Measurements from ENCODE around the gene CDC37. TPM values are rescaled to one million over a fixed set of nuclear protein-coding genes. Genes with fewer than 3 reads are reported as not detected.

Gene CDC37
- total RNA-seq, 1 donor from 2014 or later = 142 TPM

DNA sequence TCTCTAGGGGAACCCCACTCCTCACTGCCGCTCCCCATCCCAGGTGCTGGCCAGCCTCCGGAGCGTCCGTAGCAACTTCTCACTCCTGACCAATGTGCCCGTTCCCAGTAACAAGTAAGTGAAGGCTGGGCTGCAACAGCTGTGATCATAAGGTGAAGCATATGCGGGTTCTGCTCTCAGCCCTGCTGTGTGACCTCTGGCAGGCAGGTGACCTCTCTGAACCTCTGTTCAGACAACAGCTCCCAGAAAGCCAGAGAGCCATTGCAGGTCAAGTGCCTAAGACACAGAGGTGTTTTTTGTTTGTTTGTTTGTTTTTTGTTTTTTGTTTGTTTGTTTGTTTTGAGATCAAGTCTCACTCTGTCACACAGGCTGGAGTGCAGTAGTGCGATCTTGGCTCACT is 45.7 kb upstream of the CDC37 start:
- Histone ChIP-seq H3K36me3 (no peaks in the 10 kb centered on the region), H4K20me1 (ENCODE audit: low read depth) (no peaks in the 10 kb centered on the region), H3K9ac (no peak overlapping the region), H3K27me3 (no peaks in the 10 kb centered on the region), H3K4me1 (peaks cover 12% of the 10 kb centered on the region), H3K4me3 (no peak overlapping the region), H3K79me2 (ENCODE audit: low read depth) (no peaks in the 10 kb centered on the region), H2AFZ (replicated peaks) (no peak overlapping the region), H3K27ac (no peak overlapping the region), H3K9me3 (ENCODE audit: low read depth) (no peaks in the 10 kb centered on the region), H3F3A (ENCODE audit: low read depth) (no peaks in the 10 kb centered on the region), H3K4me2 (no peak overlapping the region)
- H3K9me3 Mint-ChIP-seq = no peaks in the 10 kb centered on the region
- no peak for DNase-seq (ENCODE audit: low spot score)
- TF ChIP-seq EZH2 (IDR thresholded peaks at IDR 0.05) = no peak
- H3K36me3 Mint-ChIP-seq = no peaks in the 10 kb centered on the region
- H3K4me3 Mint-ChIP-seq = no peak overlapping the region
- H3K27me3 Mint-ChIP-seq (ENCODE audit: insufficient read depth, low read depth) = peaks cover 9% of the 10 kb centered on the region
- H3K27ac Mint-ChIP-seq = no peak overlapping the region
- H3K4me1 Mint-ChIP-seq = peaks cover 18% of the 10 kb centered on the region

DNA sequence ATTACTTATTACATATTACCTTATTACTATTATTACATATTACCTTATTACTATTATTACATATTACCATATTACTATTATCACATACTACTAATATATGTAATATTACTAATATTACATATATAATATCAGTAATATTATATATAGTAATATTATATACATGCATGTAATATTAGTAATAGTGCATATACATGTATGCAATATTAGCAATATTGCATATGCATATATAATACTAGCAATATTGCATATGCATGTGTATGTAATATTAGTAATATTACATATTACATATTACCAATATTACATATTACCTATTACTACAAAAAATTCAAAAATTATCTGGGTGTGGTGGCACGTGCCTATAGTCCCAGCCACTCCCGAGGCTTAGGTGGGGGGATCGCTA is 39.4 kb upstream of the CDC37 start:
- no peaks in the 10 kb centered on the region for H3K9me3 Mint-ChIP-seq
- no peaks in the 10 kb centered on the region for H3K36me3 Mint-ChIP-seq
- TF ChIP-seq EZH2phosphoT487 (IDR thresholded peaks at IDR 0.05) (no peak), EZH2 (IDR thresholded peaks at IDR 0.05) (no peak)
- TF ChIP-seq, protein P1, sequence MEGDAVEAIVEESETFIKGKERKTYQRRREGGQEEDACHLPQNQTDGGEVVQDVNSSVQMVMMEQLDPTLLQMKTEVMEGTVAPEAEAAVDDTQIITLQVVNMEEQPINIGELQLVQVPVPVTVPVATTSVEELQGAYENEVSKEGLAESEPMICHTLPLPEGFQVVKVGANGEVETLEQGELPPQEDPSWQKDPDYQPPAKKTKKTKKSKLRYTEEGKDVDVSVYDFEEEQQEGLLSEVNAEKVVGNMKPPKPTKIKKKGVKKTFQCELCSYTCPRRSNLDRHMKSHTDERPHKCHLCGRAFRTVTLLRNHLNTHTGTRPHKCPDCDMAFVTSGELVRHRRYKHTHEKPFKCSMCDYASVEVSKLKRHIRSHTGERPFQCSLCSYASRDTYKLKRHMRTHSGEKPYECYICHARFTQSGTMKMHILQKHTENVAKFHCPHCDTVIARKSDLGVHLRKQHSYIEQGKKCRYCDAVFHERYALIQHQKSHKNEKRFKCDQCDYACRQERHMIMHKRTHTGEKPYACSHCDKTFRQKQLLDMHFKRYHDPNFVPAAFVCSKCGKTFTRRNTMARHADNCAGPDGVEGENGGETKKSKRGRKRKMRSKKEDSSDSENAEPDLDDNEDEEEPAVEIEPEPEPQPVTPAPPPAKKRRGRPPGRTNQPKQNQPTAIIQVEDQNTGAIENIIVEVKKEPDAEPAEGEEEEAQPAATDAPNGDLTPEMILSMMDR (IDR thresholded peaks at IDR 0.05) = no peak
- Histone ChIP-seq H3K27me3 (no peaks in the 10 kb centered on the region), H4K20me1 (ENCODE audit: low read depth) (no peaks in the 10 kb centered on the region), H3K9ac (no peak overlapping the region), H2AFZ (replicated peaks) (no peak overlapping the region), H3K4me2 (no peak overlapping the region), H3K9me3 (ENCODE audit: low read depth) (no peaks in the 10 kb centered on the region), H3K4me3 (no peak overlapping the region), H3K36me3 (no peaks in the 10 kb centered on the region), H3K4me1 (no peaks in the 10 kb centered on the region), H3F3A (ENCODE audit: low read depth) (no peaks in the 10 kb centered on the region), H3K79me2 (ENCODE audit: low read depth) (no peaks in the 10 kb centered on the region), H3K27ac (no peak overlapping the region)
- no peak overlapping the region for H3K4me3 Mint-ChIP-seq
- DNase-seq (ENCODE audit: low spot score) = no peak
- no peaks in the 10 kb centered on the region for H3K4me1 Mint-ChIP-seq
- no peak overlapping the region for H3K27ac Mint-ChIP-seq
- peaks cover 9% of the 10 kb centered on the region for H3K27me3 Mint-ChIP-seq (ENCODE audit: insufficient read depth, low read depth)

DNA sequence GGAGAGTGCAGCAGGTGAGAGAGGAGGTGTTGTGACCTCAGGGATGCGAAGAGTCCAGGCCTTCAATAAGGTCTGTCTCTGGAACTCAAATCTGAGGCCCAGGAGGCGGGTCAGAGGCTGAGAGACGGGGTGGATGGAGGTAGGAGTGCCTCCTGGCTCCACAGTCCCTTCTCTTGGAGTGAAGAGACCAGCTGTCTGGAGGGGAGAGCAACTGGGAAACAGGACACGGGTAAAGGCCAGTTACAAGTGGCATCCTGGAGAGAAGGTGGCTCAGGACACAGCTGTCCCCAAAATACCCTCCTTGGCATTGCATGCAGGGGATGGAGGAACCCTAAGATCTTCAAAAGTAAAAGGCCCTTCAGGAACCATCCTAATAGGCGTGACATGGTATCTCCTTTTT is 36.2 kb upstream of the CDC37 start:
- no peak overlapping the region for H3K4me2 ChIP-seq
- no peak overlapping the region for H3K9ac ChIP-seq
- Mint-ChIP-seq H3K27ac (no peak overlapping the region), H3K4me3 (no peak overlapping the region), H3K4me1 (no peaks in the 10 kb centered on the region), H3K27me3 (ENCODE audit: insufficient read depth, low read depth) (peaks cover 10% of the 10 kb centered on the region), H3K36me3 (no peaks in the 10 kb centered on the region), H3K9me3 (no peaks in the 10 kb centered on the region)
- no peaks in the 10 kb centered on the region for H3F3A ChIP-seq (ENCODE audit: low read depth)
- H3K79me2 ChIP-seq (ENCODE audit: low read depth) = no peaks in the 10 kb centered on the region
- H3K9me3 ChIP-seq (ENCODE audit: low read depth) = no peaks in the 10 kb centered on the region
- H3K27ac ChIP-seq = no peak overlapping the region
- no peaks in the 10 kb centered on the region for H3K4me1 ChIP-seq
- H2AFZ ChIP-seq (replicated peaks) = no peak overlapping the region
- H3K4me3 ChIP-seq = no peak overlapping the region
- TF ChIP-seq EZH2 (IDR thresholded peaks at IDR 0.05) (no peak), EZH2phosphoT487 (IDR thresholded peaks at IDR 0.05) (no peak)
- TF ChIP-seq, protein P1 (IDR thresholded peaks at IDR 0.05) = no peak
- no peak for DNase-seq (ENCODE audit: low spot score)
- no peaks in the 10 kb centered on the region for H3K36me3 ChIP-seq
- no peaks in the 10 kb centered on the region for H4K20me1 ChIP-seq (ENCODE audit: low read depth)
- H3K27me3 ChIP-seq = no peaks in the 10 kb centered on the region

DNA sequence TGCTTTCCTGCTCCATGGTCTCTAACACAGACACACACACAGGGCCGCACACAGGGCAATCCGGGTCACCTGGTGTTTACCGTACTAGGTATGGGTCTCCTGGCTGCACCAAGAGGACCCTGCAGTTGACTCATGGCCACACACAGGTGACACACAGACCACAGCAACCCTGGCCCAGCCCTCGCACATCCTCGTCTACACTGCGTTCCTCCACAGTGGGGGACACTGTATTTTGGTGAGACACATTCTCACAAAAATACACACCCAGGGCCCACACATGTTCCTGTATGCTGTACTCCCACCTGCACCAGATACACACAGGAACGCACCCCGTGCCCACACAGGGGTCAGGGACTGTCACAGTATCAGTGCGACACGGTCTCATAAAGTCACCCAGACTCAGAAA is 29.8 kb upstream of the CDC37 start:
- Histone ChIP-seq H3K27me3 (peaks cover 57% of the 10 kb centered on the region), H3K4me2 (no peak overlapping the region), H3K9ac (no peak overlapping the region), H4K20me1 (ENCODE audit: low read depth) (peaks cover 8% of the 10 kb centered on the region), H3K79me2 (ENCODE audit: low read depth) (no peaks in the 10 kb centered on the region), H2AFZ (replicated peaks) (no peak overlapping the region), H3F3A (ENCODE audit: low read depth) (peaks cover 25% of the 10 kb centered on the region), H3K27ac (no peak overlapping the region), H3K4me3 (no peak overlapping the region), H3K4me1 (peaks cover 6% of the 10 kb centered on the region), H3K36me3 (no peaks in the 10 kb centered on the region), H3K9me3 (ENCODE audit: low read depth) (no peaks in the 10 kb centered on the region)
- peak overlapping the region; percentile 49 for H3K4me3 Mint-ChIP-seq
- H3K36me3 Mint-ChIP-seq = no peaks in the 10 kb centered on the region
- H3K9me3 Mint-ChIP-seq = peaks cover 4% of the 10 kb centered on the region
- no peak overlapping the region for H3K27ac Mint-ChIP-seq
- TF ChIP-seq, protein P1 (IDR thresholded peaks at IDR 0.05) = no peak
- no peak for TF ChIP-seq EZH2 (IDR thresholded peaks at IDR 0.05)
- TF ChIP-seq EZH2phosphoT487 (IDR thresholded peaks at IDR 0.05) = no peak
- DNase-seq (ENCODE audit: low spot score) = no peak
- H3K4me1 Mint-ChIP-seq = peaks cover 12% of the 10 kb centered on the region
- peaks cover 51% of the 10 kb centered on the region for H3K27me3 Mint-ChIP-seq (ENCODE audit: insufficient read depth, low read depth)

Measured in neural progenitor cell (in vitro differentiated cells).